PC-3 (cell line): Measurements from ENCODE around the gene PXT1.

Source experiments
- EZH2 ChIP-seq: fragments of 300-600 bp; sonication (generic); IDR thresholded peaks from one replicate; pipeline ENCODE4 v1.6.1; 2017; ENCODE audit warnings: antibody characterized with exemption, mild to moderate bottlenecking, low read length; ENCODE audit not compliant: unreplicated experiment
- TF ChIP-seq, protein P1 (sequence below): fragments of 300-600 bp; sonication (generic); conservative IDR thresholded peaks from 2 replicates; pipeline ENCODE4 v1.5.1; 2017; ENCODE audit warnings: antibody characterized with exemption, low read depth, mild to moderate bottlenecking, low read length

DNA sequence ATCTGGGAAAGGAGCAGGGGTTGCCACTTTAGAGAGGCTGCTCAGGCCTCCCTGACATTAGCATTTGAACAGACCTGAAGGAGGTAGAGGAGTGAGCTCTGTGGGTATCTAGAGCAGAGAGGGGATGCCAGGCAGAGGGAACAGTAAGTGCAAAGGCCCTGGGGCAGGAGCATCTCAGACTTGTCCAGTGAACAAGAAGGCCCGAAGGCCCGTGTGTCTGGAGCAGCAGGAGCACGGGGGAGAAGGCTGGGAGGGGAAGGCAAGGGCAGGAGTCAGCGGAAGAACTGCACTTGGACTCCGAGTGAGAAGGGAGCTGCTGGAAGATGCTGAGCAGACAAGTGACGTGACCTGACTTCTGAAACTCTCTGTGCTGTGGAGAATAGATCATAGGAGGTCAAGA is 70.6 kb downstream of the PXT1 start:
- TF ChIP-seq, protein P1, sequence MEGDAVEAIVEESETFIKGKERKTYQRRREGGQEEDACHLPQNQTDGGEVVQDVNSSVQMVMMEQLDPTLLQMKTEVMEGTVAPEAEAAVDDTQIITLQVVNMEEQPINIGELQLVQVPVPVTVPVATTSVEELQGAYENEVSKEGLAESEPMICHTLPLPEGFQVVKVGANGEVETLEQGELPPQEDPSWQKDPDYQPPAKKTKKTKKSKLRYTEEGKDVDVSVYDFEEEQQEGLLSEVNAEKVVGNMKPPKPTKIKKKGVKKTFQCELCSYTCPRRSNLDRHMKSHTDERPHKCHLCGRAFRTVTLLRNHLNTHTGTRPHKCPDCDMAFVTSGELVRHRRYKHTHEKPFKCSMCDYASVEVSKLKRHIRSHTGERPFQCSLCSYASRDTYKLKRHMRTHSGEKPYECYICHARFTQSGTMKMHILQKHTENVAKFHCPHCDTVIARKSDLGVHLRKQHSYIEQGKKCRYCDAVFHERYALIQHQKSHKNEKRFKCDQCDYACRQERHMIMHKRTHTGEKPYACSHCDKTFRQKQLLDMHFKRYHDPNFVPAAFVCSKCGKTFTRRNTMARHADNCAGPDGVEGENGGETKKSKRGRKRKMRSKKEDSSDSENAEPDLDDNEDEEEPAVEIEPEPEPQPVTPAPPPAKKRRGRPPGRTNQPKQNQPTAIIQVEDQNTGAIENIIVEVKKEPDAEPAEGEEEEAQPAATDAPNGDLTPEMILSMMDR = no peak
- TF ChIP-seq EZH2 = no peak
